A549 (cell line): ENCODE results near the gene TMEM184C. TPM values are rescaled to one million over a fixed set of nuclear protein-coding genes. Genes with fewer than 3 reads are reported as not detected.

Source experiments
- ATAC-seq, 2 experiments: fragments of 200-7000 bp in 1 of 2; fragments of >200 bp in 1 of 2; cut with Nextera tagmentation in 1 of 2; cut with Tn5 transposase in 1 of 2; 3 replicates each; pipeline versions ENCODE4 v1.8.0 to v1.9.1; 2018 to 2020; ENCODE audit warnings: mild to moderate bottlenecking in 1 of 2, moderate library complexity in 1 of 2
- CTCF ChIA-PET: fragments of 300-600 bp; sonication (Branson Sonifier 250); formaldehyde crosslinking; extraction: SDS; loops from one replicate; lab custom pipeline; 2021; ENCODE audit warnings: antibody characterized with exemption, inconsistent platforms; lab: Yijun Ruan, JAX
- POLR2A ChIA-PET: fragments of 350-600 bp; formaldehyde crosslinking; extraction: SDS; loops from one replicate; lab custom pipeline; 2021; ENCODE audit warnings: antibody characterized with exemption, inconsistent platforms; lab: Yijun Ruan, JAX
- DNase-seq, 2 experiments: peaks; one replicate each; pipeline versions ENCODE4 v3.0.0 to v3.0.0-alpha.2; 2011 to 2016; ENCODE audit warnings: low read depth in 1 of 2, low spot score in 1 of 2
- FAIRE-seq: peaks from 2 replicates; lab custom pipeline; 2011; peaks lifted over from hg19 to GRCh38; lab: Jason Lieb, UNC
- H3K27ac ChIP-seq, 2 experiments: fragments of >200 bp; sonication (Bioruptor Twin); formaldehyde crosslinking; 3 replicates each; pipeline ENCODE4 v1.5.1; 2016 to 2017
- H3K4me1 ChIP-seq: fragments of >200 bp; sonication (Bioruptor Twin); formaldehyde crosslinking; 3 replicates; pipeline ENCODE4 v1.6.1; 2016
- H3K4me2 ChIP-seq: fragments of >200 bp; sonication (Bioruptor Twin); formaldehyde crosslinking; 3 replicates; pipeline ENCODE4 v1.6.1; 2016
- H3K4me3 ChIP-seq: fragments of >200 bp; sonication (Bioruptor Twin); formaldehyde crosslinking; 3 replicates; pipeline ENCODE4 v1.5.1; 2016
- H3K9me3 ChIP-seq: fragments of >200 bp; sonication (Bioruptor Twin); formaldehyde crosslinking; 3 replicates; pipeline ENCODE4 v1.6.1; 2016
- ATOH8 ChIP-seq: fragments of 250-450 bp; sonication (Bioruptor Pico); IDR thresholded peaks from 2 replicates; pipeline ENCODE4 v1.5.0; 2020; ENCODE audit warnings: low read depth, mild to moderate bottlenecking, moderate library complexity
- BHLHE40 ChIP-seq: IDR thresholded peaks from 2 replicates; pipeline ENCODE4 v1.6.1; 2012; ENCODE audit warnings: low read depth, low read length, inconsistent platforms
- CBX2 ChIP-seq: fragments of 200-600 bp; sonication (generic); IDR thresholded peaks from 2 replicates; pipeline ENCODE4 v1.6.1; 2016; ENCODE audit warnings: low read depth, mild to moderate bottlenecking, borderline replicate concordance
- CBX8 ChIP-seq: fragments of 200-600 bp; sonication (generic); IDR thresholded peaks from 2 replicates; pipeline ENCODE4 v1.6.1; 2016
- CEBPB ChIP-seq, 2 experiments: fragments of >200 bp in 1 of 2; sonication (Bioruptor Twin) in 1 of 2; formaldehyde crosslinking in 1 of 2; IDR thresholded peaks; 2 replicates each; pipeline ENCODE4 v1.6.1; 2012 to 2016
- CHD2 ChIP-seq: fragments of 150-350 bp; IDR thresholded peaks from 2 replicates; pipeline ENCODE4 v1.6.1; 2014; ENCODE audit warnings: low read length; ENCODE audit not compliant: partially characterized antibody
- CHD4 ChIP-seq: fragments of 200-600 bp; sonication (generic); IDR thresholded peaks from 2 replicates; pipeline ENCODE4 v1.6.1; 2016; ENCODE audit warnings: antibody characterized with exemption, mild to moderate bottlenecking, borderline replicate concordance
- ESRRA ChIP-seq: fragments of 150-350 bp; IDR thresholded peaks from 2 replicates; pipeline ENCODE4 v1.6.1; 2014; ENCODE audit warnings: mild to moderate bottlenecking, low read length, borderline replicate concordance
- FOXS1 ChIP-seq: fragments of 250-450 bp; sonication (Bioruptor Pico); IDR thresholded peaks from 2 replicates; pipeline ENCODE4 v1.5.0; 2020; ENCODE audit warnings: mild to moderate bottlenecking, moderate library complexity
- HOXB13 ChIP-seq: fragments of 250-450 bp; sonication (Bioruptor Pico); IDR thresholded peaks from 2 replicates; pipeline ENCODE4 v1.5.0; 2020; ENCODE audit warnings: low read depth, mild to moderate bottlenecking, moderate library complexity
- HOXB5 ChIP-seq: fragments of 250-450 bp; sonication (Bioruptor Pico); IDR thresholded peaks from 2 replicates; pipeline ENCODE4 v1.5.0; 2020; ENCODE audit warnings: mild to moderate bottlenecking, moderate library complexity
- JUNB ChIP-seq: fragments of >200 bp; sonication (Bioruptor Twin); formaldehyde crosslinking; IDR thresholded peaks from 2 replicates; pipeline ENCODE4 v1.6.1; 2016
- KDM5A ChIP-seq: fragments of 200-600 bp; sonication (generic); IDR thresholded peaks from 2 replicates; pipeline ENCODE4 v1.6.1; 2016; ENCODE audit warnings: antibody characterized with exemption, mild to moderate bottlenecking
- MAZ ChIP-seq: fragments of 150-350 bp; IDR thresholded peaks from 2 replicates; pipeline ENCODE4 v1.6.1; 2014; ENCODE audit warnings: antibody characterized with exemption, low read depth, low read length, borderline replicate concordance
- MYC ChIP-seq: IDR thresholded peaks from 2 replicates; pipeline ENCODE4 v1.6.1; 2012; ENCODE audit warnings: mild to moderate bottlenecking, inconsistent platforms, low read length, improper control_type of control experiment, borderline replicate concordance
- NFE2L2 ChIP-seq: fragments of 150-350 bp; conservative IDR thresholded peaks from 2 replicates; pipeline ENCODE4 v1.6.1; 2014; ENCODE audit warnings: low read length
- NR3C1 ChIP-seq: fragments of >200 bp; sonication (Bioruptor Twin); formaldehyde crosslinking; IDR thresholded peaks from 3 replicates; pipeline ENCODE4 v1.6.1; 2017
- PHF8 ChIP-seq: fragments of 200-600 bp; sonication (generic); IDR thresholded peaks from 2 replicates; pipeline ENCODE4 v1.6.1; 2016; ENCODE audit warnings: low read depth, mild to moderate bottlenecking, antibody characterized with exemption, moderate library complexity, borderline replicate concordance
- RARB ChIP-seq: fragments of 250-450 bp; sonication (Bioruptor Pico); IDR thresholded peaks from 2 replicates; pipeline ENCODE4 v1.8.0; 2021; ENCODE audit warnings: mild to moderate bottlenecking, moderate library complexity
- RCOR1 ChIP-seq: fragments of 150-350 bp; IDR thresholded peaks from 2 replicates; pipeline ENCODE4 v1.6.1; 2014; ENCODE audit warnings: antibody characterized with exemption, low read length, low read depth
- RFX5 ChIP-seq: fragments of 450-650 bp; IDR thresholded peaks from 2 replicates; pipeline ENCODE4 v1.7.1; 2014; ENCODE audit warnings: antibody characterized with exemption, mild to moderate bottlenecking, moderate library complexity
- SMC3 ChIP-seq: fragments of >200 bp; sonication (Bioruptor Twin); formaldehyde crosslinking; IDR thresholded peaks from 3 replicates; pipeline ENCODE4 v1.6.1; 2018; ENCODE audit warnings: inconsistent platforms
- SREBF2 ChIP-seq: fragments of 450-650 bp; IDR thresholded peaks from 2 replicates; pipeline ENCODE4 v1.6.1; 2014; ENCODE audit warnings: mild to moderate bottlenecking, moderate library complexity
- TFCP2L1 ChIP-seq: fragments of 250-450 bp; sonication (Bioruptor Pico); IDR thresholded peaks from 2 replicates; pipeline ENCODE4 v1.5.0; 2021; ENCODE audit warnings: mild to moderate bottlenecking
- WGBS: methylation state at CpG from one replicate; pipeline ENCODE4 v1.1.6; 2017; ENCODE audit errors: missing lambda C conversion rate; 5-methylcytosine and 5-hydroxymethylcytosine counted together
- polyA plus RNA-seq, 4 experiments: library from polyadenylated mRNA; depleted of rRNA in 3 of 4; stranded (reverse); fragments of >200 nt; fragmentation: RNase III in 1 of 4; extraction: RNeasy Plus Mini Kit Qiagen cat#74134 plus additional on column Dnase treatment in 1 of 4; gene quantifications; 2 replicates in 3 of 4; 3 replicates in 1 of 4; pipeline ENCODE4 v1.2.3, GENCODE V29; 2011 to 2017
- TF ChIP-seq, protein P1 (sequence below): IDR thresholded peaks from 2 replicates; pipeline ENCODE4 v1.6.1; 2012
- TF ChIP-seq, protein P2 (sequence below): fragments of >200 bp; sonication (Bioruptor Twin); formaldehyde crosslinking; IDR thresholded peaks from 3 replicates; pipeline ENCODE4 v1.6.1; 2016
- TF ChIP-seq, protein P3 (sequence below): fragments of >200 bp; sonication (Bioruptor Twin); formaldehyde crosslinking; IDR thresholded peaks from 2 replicates; pipeline ENCODE4 v1.6.1; 2016
- TF ChIP-seq, protein P4 (sequence below): fragments of 150-350 bp; IDR thresholded peaks from 2 replicates; pipeline ENCODE4 v1.6.1; 2014; ENCODE audit warnings: low read depth, mild to moderate bottlenecking, low read length
- TF ChIP-seq, protein P5 (sequence below): IDR thresholded peaks from 2 replicates; pipeline ENCODE4 v1.6.1; 2012; ENCODE audit warnings: low read depth, borderline replicate concordance

TMEM184C gene
- polyA plus RNA-seq, 2 of the 4 experiments (the other 2 are of a cell fraction): 17.6 to 25.2 TPM

GRCh38 chr4:147655639-147656038, 38.4 kb downstream of the TMEM184C start:
- CTCF ChIA-PET: no interaction called here
- no peaks in the 10 kb centered on the region for H3K9me3 ChIP-seq
- H3K4me1 ChIP-seq: no peaks in the 10 kb centered on the region
- H3K4me3 ChIP-seq: no peak overlapping the region
- DNase-seq (no peak), FAIRE-seq (no peak), ATAC-seq (no peak)
- 98% methylated on average over 2 of the region's 2 CpGs for whole genome bisulfite sequencing
- POLR2A ChIA-PET: no interaction called here
- no peak overlapping the region for H3K27ac ChIP-seq
- TF ChIP-seq MAZ (no peak), SREBF2 (no peak), NR3C1 (no peak), HOXB5 (CRISPR knock-in tag) (no peak), CHD2 (no peak), BHLHE40 (no peak)
- TF ChIP-seq, protein P1, sequence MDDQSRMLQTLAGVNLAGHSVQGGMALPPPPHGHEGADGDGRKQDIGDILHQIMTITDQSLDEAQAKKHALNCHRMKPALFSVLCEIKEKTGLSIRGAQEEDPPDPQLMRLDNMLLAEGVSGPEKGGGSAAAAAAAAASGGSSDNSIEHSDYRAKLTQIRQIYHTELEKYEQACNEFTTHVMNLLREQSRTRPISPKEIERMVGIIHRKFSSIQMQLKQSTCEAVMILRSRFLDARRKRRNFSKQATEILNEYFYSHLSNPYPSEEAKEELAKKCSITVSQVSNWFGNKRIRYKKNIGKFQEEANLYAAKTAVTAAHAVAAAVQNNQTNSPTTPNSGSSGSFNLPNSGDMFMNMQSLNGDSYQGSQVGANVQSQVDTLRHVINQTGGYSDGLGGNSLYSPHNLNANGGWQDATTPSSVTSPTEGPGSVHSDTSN: no peak
- TF ChIP-seq, protein P2, sequence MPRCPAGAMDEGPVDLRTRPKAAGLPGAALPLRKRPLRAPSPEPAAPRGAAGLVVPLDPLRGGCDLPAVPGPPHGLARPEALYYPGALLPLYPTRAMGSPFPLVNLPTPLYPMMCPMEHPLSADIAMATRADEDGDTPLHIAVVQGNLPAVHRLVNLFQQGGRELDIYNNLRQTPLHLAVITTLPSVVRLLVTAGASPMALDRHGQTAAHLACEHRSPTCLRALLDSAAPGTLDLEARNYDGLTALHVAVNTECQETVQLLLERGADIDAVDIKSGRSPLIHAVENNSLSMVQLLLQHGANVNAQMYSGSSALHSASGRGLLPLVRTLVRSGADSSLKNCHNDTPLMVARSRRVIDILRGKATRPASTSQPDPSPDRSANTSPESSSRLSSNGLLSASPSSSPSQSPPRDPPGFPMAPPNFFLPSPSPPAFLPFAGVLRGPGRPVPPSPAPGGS: no peak
- TF ChIP-seq, protein P3, sequence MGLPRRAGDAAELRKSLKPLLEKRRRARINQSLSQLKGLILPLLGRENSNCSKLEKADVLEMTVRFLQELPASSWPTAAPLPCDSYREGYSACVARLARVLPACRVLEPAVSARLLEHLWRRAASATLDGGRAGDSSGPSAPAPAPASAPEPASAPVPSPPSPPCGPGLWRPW: no peak
- H3K4me2 ChIP-seq: no peak overlapping the region

GRCh38 chr4:147658501-147658900, 41.3 kb downstream of the TMEM184C start:
- ATAC-seq: no peak
- H3K4me3 ChIP-seq: no peak overlapping the region
- no peak for DNase-seq
- no peak for FAIRE-seq
- POLR2A ChIA-PET: no interaction called here
- no peak overlapping the region for H3K27ac ChIP-seq
- H3K4me2 ChIP-seq: no peak overlapping the region
- CTCF ChIA-PET: no interaction called here
- H3K4me1 ChIP-seq: no peaks in the 10 kb centered on the region
- WGBS: 96% methylated on average over 4 of the region's 4 CpGs
- no peaks in the 10 kb centered on the region for H3K9me3 ChIP-seq
- TF ChIP-seq CBX8 (no peak), JUNB (no peak), HOXB5 (CRISPR knock-in tag) (no peak), RARB (no peak), CEBPB (IDR thresholded peaks at IDR 0.05) (no peak), SREBF2 (no peak), MYC (no peak), CBX2 (no peak), NFE2L2 (no peak), RFX5 (no peak), KDM5A (no peak), ATOH8 (CRISPR knock-in tag) (no peak), TFCP2L1 (CRISPR knock-in tag) (no peak), ESRRA (no peak), CHD4 (no peak)
- TF ChIP-seq, protein P3: no peak

- ChIA-PET CTCF (interaction anchor here (1.3 kb wide), 1 partner anchor 192 kb away, joined by 6 read pairs; no protein-coding TSS in a partner anchor), POLR2A (no interaction called here)
- FAIRE-seq (no peak), DNase-seq (no peak), ATAC-seq (no peak)
- Histone ChIP-seq H3K27ac (no peak overlapping the region), H3K9me3 (no peaks in the 10 kb centered on the region), H3K4me1 (no peaks in the 10 kb centered on the region), H3K4me2 (no peak overlapping the region), H3K4me3 (no peak overlapping the region)
- WGBS: 92% methylated on average over 4 of the region's 4 CpGs
- TF ChIP-seq PHF8 (no peak), FOXS1 (CRISPR knock-in tag) (no peak), HOXB13 (CRISPR knock-in tag) (no peak), SMC3 (no peak), MYC (no peak), RCOR1 (no peak), CEBPB (IDR thresholded peaks at IDR 0.05) (no peak)
- TF ChIP-seq, protein P4, sequence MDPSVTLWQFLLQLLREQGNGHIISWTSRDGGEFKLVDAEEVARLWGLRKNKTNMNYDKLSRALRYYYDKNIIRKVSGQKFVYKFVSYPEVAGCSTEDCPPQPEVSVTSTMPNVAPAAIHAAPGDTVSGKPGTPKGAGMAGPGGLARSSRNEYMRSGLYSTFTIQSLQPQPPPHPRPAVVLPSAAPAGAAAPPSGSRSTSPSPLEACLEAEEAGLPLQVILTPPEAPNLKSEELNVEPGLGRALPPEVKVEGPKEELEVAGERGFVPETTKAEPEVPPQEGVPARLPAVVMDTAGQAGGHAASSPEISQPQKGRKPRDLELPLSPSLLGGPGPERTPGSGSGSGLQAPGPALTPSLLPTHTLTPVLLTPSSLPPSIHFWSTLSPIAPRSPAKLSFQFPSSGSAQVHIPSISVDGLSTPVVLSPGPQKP: no peak
- TF ChIP-seq, protein P5, sequence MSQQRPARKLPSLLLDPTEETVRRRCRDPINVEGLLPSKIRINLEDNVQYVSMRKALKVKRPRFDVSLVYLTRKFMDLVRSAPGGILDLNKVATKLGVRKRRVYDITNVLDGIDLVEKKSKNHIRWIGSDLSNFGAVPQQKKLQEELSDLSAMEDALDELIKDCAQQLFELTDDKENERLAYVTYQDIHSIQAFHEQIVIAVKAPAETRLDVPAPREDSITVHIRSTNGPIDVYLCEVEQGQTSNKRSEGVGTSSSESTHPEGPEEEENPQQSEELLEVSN: no peak
Measured at GRCh38 chr4:147674073-147674472, 56.9 kb downstream of the TMEM184C start.
